Bone marrow (tissue), 2 donors: Measurements from ENCODE around the gene MMRN1.

Source experiments
- DNase-seq, 2 donors: peaks; one replicate each; lab custom pipeline; 2025; lab: John Stamatoyannopoulos, UW

Gene MMRN1

GRCh38 chr4:89906777-89907521, 12.3 kb downstream of the MMRN1 start:
- no peak for DNase-seq

- DNase-seq: no peak
Observed at GRCh38 chr4:89909889-89910288, 15.2 kb downstream of the MMRN1 start.

GRCh38 chr4:89913623-89914022, 19.0 kb downstream of the MMRN1 start:
- no peak for DNase-seq

GRCh38 chr4:89914609-89915550, 20.2 kb downstream of the MMRN1 start:
- DNase-seq: no peak

GRCh38 chr4:89915937-89916336, 21.3 kb downstream of the MMRN1 start:
- DNase-seq: no peak

GRCh38 chr4:89922848-89923416, 28.3 kb downstream of the MMRN1 start:
- no peak for DNase-seq

GRCh38 chr4:89928838-89929237, 34.2 kb downstream of the MMRN1 start:
- DNase-seq: no peak

GRCh38 chr4:89929425-89930159, 34.9 kb downstream of the MMRN1 start:
- DNase-seq: no peak

GRCh38 chr4:89939546-89939945, 44.9 kb downstream of the MMRN1 start:
- DNase-seq: no peak

GRCh38 chr4:89939994-89940393, 45.3 kb downstream of the MMRN1 start:
- DNase-seq: no peak

GRCh38 chr4:89942811-89943210, 48.2 kb downstream of the MMRN1 start:
- no peak for DNase-seq

- DNase-seq: no peak
Observed at GRCh38 chr4:89949782-89950387, 55.2 kb downstream of the MMRN1 start.

- DNase-seq: no peak
Observed at GRCh38 chr4:89952458-89952857, 57.8 kb downstream of the MMRN1 start.

- no peak for DNase-seq
Observed at GRCh38 chr4:89954906-89955695, 60.4 kb downstream of the MMRN1 start.

- no peak for DNase-seq
Observed at GRCh38 chr4:89957046-89957926, 62.6 kb downstream of the MMRN1 start.

- DNase-seq: no peak
Observed at GRCh38 chr4:89981789-89982334, 87.2 kb downstream of the MMRN1 start.

GRCh38 chr4:89988268-89988667, 93.6 kb downstream of the MMRN1 start:
- no peak for DNase-seq

- no peak for DNase-seq
Observed at GRCh38 chr4:89992744-89993143, 98.1 kb downstream of the MMRN1 start.

GRCh38 chr4:89994176-89994873, 99.7 kb downstream of the MMRN1 start:
- no peak for DNase-seq
